SU-DHL-6 (cell line): ENCODE measurements around the gene LCNL1.

ENCODE experiments used
- H2AFZ ChIP-seq: fragments of 200-600 bp; sonication (generic); 2 replicates; pipeline ENCODE4 v1.6.1; 2014; ENCODE audit warnings: low read depth, mild to moderate bottlenecking, moderate library complexity, mixed read lengths, antibody characterized with exemption, low read length; ENCODE audit not compliant: severe bottlenecking
- H3F3A ChIP-seq: fragments of 200-600 bp; shearing (Covaris generic); 2 replicates; pipeline ENCODE4 v1.6.0; 2016; ENCODE audit warnings: antibody characterized with exemption, mild to moderate bottlenecking; ENCODE audit not compliant: insufficient read depth
- H3K27ac ChIP-seq: fragments of 200-600 bp; sonication (generic); 2 replicates; pipeline ENCODE4 v1.5.1; 2016; ENCODE audit warnings: low read depth, mild to moderate bottlenecking, low read length, moderate library complexity, mixed read lengths
- H3K27me3 ChIP-seq: fragments of 200-600 bp; sonication (generic), shearing (Covaris generic); 2 replicates; pipeline ENCODE4 v1.6.0; 2014; ENCODE audit warnings: mild to moderate bottlenecking, low read length
- H3K36me3 ChIP-seq: fragments of 200-600 bp; sonication (generic); 2 replicates; pipeline ENCODE4 v1.6.1; 2014; ENCODE audit warnings: mild to moderate bottlenecking, low read length, mixed read lengths
- H3K4me2 ChIP-seq: fragments of 300-600, 200-600 bp; shearing (Covaris generic), sonication (generic); 2 replicates; pipeline ENCODE4 v1.6.0; 2014; ENCODE audit warnings: low read length, low read depth, mild to moderate bottlenecking; ENCODE audit not compliant: poor library complexity, severe bottlenecking
- H3K4me3 ChIP-seq: fragments of 200-600 bp; sonication (generic); 2 replicates; pipeline ENCODE4 v1.5.1; 2014; ENCODE audit warnings: antibody characterized with exemption, low read length, mild to moderate bottlenecking, mixed read lengths; ENCODE audit not compliant: insufficient read depth, poor library complexity, severe bottlenecking
- H3K79me2 ChIP-seq: fragments of 200-600 bp; sonication (generic); 2 replicates; pipeline ENCODE4 v1.6.1; 2014; ENCODE audit warnings: mild to moderate bottlenecking, low read length, moderate library complexity; ENCODE audit not compliant: insufficient read depth
- H3K9ac ChIP-seq: fragments of 200-600 bp; sonication (generic); 2 replicates; pipeline ENCODE4 v1.7.0; 2014; ENCODE audit warnings: mild to moderate bottlenecking, low read length
- H3K9me2 ChIP-seq: fragments of 200-600 bp; sonication (generic); replicated peaks from 2 replicates; pipeline ENCODE4 v1.6.1; 2014; ENCODE audit warnings: low read length; ENCODE audit not compliant: insufficient read depth
- H3K9me3 ChIP-seq: fragments of 200-600 bp; sonication (generic); 2 replicates; pipeline ENCODE4 v1.6.1; 2014; ENCODE audit warnings: low read length, mixed read lengths; ENCODE audit not compliant: insufficient read depth
- H4K20me1 ChIP-seq: fragments of 200-600 bp; sonication (generic); 2 replicates; pipeline ENCODE4 v1.6.1; 2014; ENCODE audit warnings: low read depth, mild to moderate bottlenecking, antibody characterized with exemption, low read length, moderate library complexity, mixed read lengths
- CTCF ChIP-seq: fragments of 200-600 bp; sonication (generic); IDR thresholded peaks from one replicate; pipeline ENCODE4 v1.5.1; 2017; ENCODE audit warnings: antibody characterized with exemption, mild to moderate bottlenecking, low read length, moderate library complexity; ENCODE audit not compliant: insufficient read depth, poor library complexity, severe bottlenecking
- EZH2phosphoT487 ChIP-seq: fragments of 200-600 bp; sonication (generic), shearing (Covaris generic); conservative IDR thresholded peaks from 2 replicates; pipeline ENCODE4 v1.6.1; 2018; ENCODE audit warnings: mild to moderate bottlenecking, antibody characterized with exemption, low read length, moderate library complexity, mixed read lengths

Gene LCNL1

GRCh38 chr9:136962701-136963248 lies 20.0 kb upstream of the LCNL1 start:
- Histone ChIP-seq H3K4me2 (no peak overlapping the region), H3K36me3 (no peaks in the 10 kb centered on the region), H4K20me1 (no peaks in the 10 kb centered on the region), H2AFZ (no peak overlapping the region), H3K4me3 (no peak overlapping the region), H3K9ac (no peak overlapping the region), H3K27me3 (no peaks in the 10 kb centered on the region), H3K9me3 (no peaks in the 10 kb centered on the region), H3F3A (no peaks in the 10 kb centered on the region), H3K79me2 (no peaks in the 10 kb centered on the region), H3K27ac (no peak overlapping the region), H3K9me2 (no peaks in the 10 kb centered on the region)
- no peak for TF ChIP-seq EZH2phosphoT487
- no peak for TF ChIP-seq CTCF

GRCh38 chr9:136963341-136963740 lies 19.5 kb upstream of the LCNL1 start:
- no peaks in the 10 kb centered on the region for H3K9me3 ChIP-seq
- H3K27ac ChIP-seq, result no peak overlapping the region
- H3K9me2 ChIP-seq, result no peaks in the 10 kb centered on the region
- no peak for TF ChIP-seq CTCF
- TF ChIP-seq EZH2phosphoT487, result no peak
- H3K79me2 ChIP-seq, result no peaks in the 10 kb centered on the region
- no peaks in the 10 kb centered on the region for H3K36me3 ChIP-seq
- no peak overlapping the region for H3K4me2 ChIP-seq
- no peaks in the 10 kb centered on the region for H3K27me3 ChIP-seq
- no peaks in the 10 kb centered on the region for H3F3A ChIP-seq
- no peak overlapping the region for H3K9ac ChIP-seq
- no peak overlapping the region for H3K4me3 ChIP-seq
- no peak overlapping the region for H2AFZ ChIP-seq
- no peaks in the 10 kb centered on the region for H4K20me1 ChIP-seq

- no peak for TF ChIP-seq EZH2phosphoT487
- TF ChIP-seq CTCF, result no peak
- no peak overlapping the region for H3K4me2 ChIP-seq
These were observed 19.0 kb upstream of the LCNL1 start for GRCh38 chr9:136963751-136964150.

More at GRCh38 chr9:136963751-136964150, 19.0 kb upstream of the LCNL1 start:
- H3K27me3 ChIP-seq, result no peaks in the 10 kb centered on the region
- H3K9me2 ChIP-seq, result no peaks in the 10 kb centered on the region
- H3K4me3 ChIP-seq, result no peak overlapping the region
- H3K79me2 ChIP-seq, result no peaks in the 10 kb centered on the region
- H2AFZ ChIP-seq, result no peak overlapping the region
- H3K9ac ChIP-seq, result no peak overlapping the region
- H3K27ac ChIP-seq, result no peak overlapping the region
- H3F3A ChIP-seq, result no peaks in the 10 kb centered on the region
- no peaks in the 10 kb centered on the region for H3K36me3 ChIP-seq
- H3K9me3 ChIP-seq, result no peaks in the 10 kb centered on the region
- no peaks in the 10 kb centered on the region for H4K20me1 ChIP-seq
